ENCODE measurements around the gene POC1A. TPM values are rescaled to one million over a fixed set of nuclear protein-coding genes. Genes with fewer than 3 reads are reported as not detected.

Gene POC1A
- total RNA-seq, 2 experiments from 2014 or later, result 0.22 to 0.39 TPM

GRCh38 chr3:52094571-52095485 is 59.4 kb downstream of the POC1A start:
- ATAC-seq (ENCODE audit: poor library complexity), result no peak

GRCh38 chr3:52093756-52094545 is 60.3 kb downstream of the POC1A start:
- H3K27ac ChIP-seq (ENCODE audit: low read depth in 1 of 2, low read length in 2 of 2), result no peak overlapping the region

More at GRCh38 chr3:52094571-52095485, 59.4 kb downstream of the POC1A start:
- H3K9me3 Mint-ChIP-seq, result no peaks in the 10 kb centered on the region
- no peaks in the 10 kb centered on the region for H3K36me3 Mint-ChIP-seq (ENCODE audit: low read depth)
- no peak for TF ChIP-seq CTCF (IDR thresholded peaks at IDR 0.05)
- Histone ChIP-seq H3K9me3 (ENCODE audit: control insufficient read depth in 1 of 2, insufficient read depth in 1 of 2, low read length in 2 of 2) (no peaks in the 10 kb centered on the region), H3K27ac (ENCODE audit: low read depth in 1 of 2, low read length in 2 of 2) (no peak overlapping the region), H3K4me1 (ENCODE audit: insufficient read depth, low read length) (no peaks in the 10 kb centered on the region), H3K36me3 (ENCODE audit: insufficient read depth, low read length) (no peaks in the 10 kb centered on the region), H3K27me3 (ENCODE audit: control insufficient read depth in 1 of 2, insufficient read depth in 2 of 2, low read length in 2 of 2) (no peaks in the 10 kb centered on the region), H3K4me3 (ENCODE audit: low read length) (no peak overlapping the region)
- no peak for DNase-seq
- no peaks in the 10 kb centered on the region for H3K4me1 Mint-ChIP-seq (ENCODE audit: low read depth)
- no peak overlapping the region for H3K27ac Mint-ChIP-seq
- H3K27me3 Mint-ChIP-seq, result no peaks in the 10 kb centered on the region
- ChIA-PET POLR2A (no interaction called here), CTCF (no interaction called here)
- no peak overlapping the region for H3K4me3 Mint-ChIP-seq
- intact Hi-C loops (cut with DNase I, micrococcal nuclease), result no loop called here

GRCh38 chr3:52092891-52093290 is 61.3 kb downstream of the POC1A start:
- no peak for ATAC-seq (ENCODE audit: poor library complexity)
- no peak overlapping the region for H3K27ac Mint-ChIP-seq

More at GRCh38 chr3:52093756-52094545, 60.3 kb downstream of the POC1A start:
- no peak for TF ChIP-seq CTCF (IDR thresholded peaks at IDR 0.05)
- DNase-seq (no peak), ATAC-seq (ENCODE audit: poor library complexity) (no peak)
- Mint-ChIP-seq H3K4me3 (no peak overlapping the region), H3K27me3 (no peaks in the 10 kb centered on the region), H3K27ac (no peak overlapping the region), H3K9me3 (no peaks in the 10 kb centered on the region), H3K36me3 (ENCODE audit: low read depth) (no peaks in the 10 kb centered on the region), H3K4me1 (ENCODE audit: low read depth) (no peaks in the 10 kb centered on the region)
- H3K4me1 ChIP-seq (ENCODE audit: insufficient read depth, low read length), result no peaks in the 10 kb centered on the region
- H3K36me3 ChIP-seq (ENCODE audit: insufficient read depth, low read length), result no peaks in the 10 kb centered on the region
- no peaks in the 10 kb centered on the region for H3K9me3 ChIP-seq (ENCODE audit: control insufficient read depth in 1 of 2, insufficient read depth in 1 of 2, low read length in 2 of 2)
- CTCF ChIA-PET, result no interaction called here
- H3K4me3 ChIP-seq (ENCODE audit: low read length), result no peak overlapping the region
- no peaks in the 10 kb centered on the region for H3K27me3 ChIP-seq (ENCODE audit: control insufficient read depth in 1 of 2, insufficient read depth in 2 of 2, low read length in 2 of 2)
- POLR2A ChIA-PET, result no interaction called here
- intact Hi-C loops (cut with DNase I, micrococcal nuclease), result no loop called here

More at GRCh38 chr3:52092891-52093290, 61.3 kb downstream of the POC1A start:
- CTCF ChIA-PET, result no interaction called here
- intact Hi-C loops (cut with DNase I, micrococcal nuclease), result no loop called here
- H3K36me3 Mint-ChIP-seq (ENCODE audit: low read depth), result no peaks in the 10 kb centered on the region
- H3K27me3 Mint-ChIP-seq, result no peaks in the 10 kb centered on the region
- no peaks in the 10 kb centered on the region for H3K36me3 ChIP-seq (ENCODE audit: insufficient read depth, low read length)
- no peaks in the 10 kb centered on the region for H3K4me1 ChIP-seq (ENCODE audit: insufficient read depth, low read length)
- H3K9me3 Mint-ChIP-seq, result no peaks in the 10 kb centered on the region
- no peaks in the 10 kb centered on the region for H3K9me3 ChIP-seq (ENCODE audit: control insufficient read depth in 1 of 2, insufficient read depth in 1 of 2, low read length in 2 of 2)
- no peak for DNase-seq
- no peaks in the 10 kb centered on the region for H3K4me1 Mint-ChIP-seq (ENCODE audit: low read depth)
- H3K4me3 Mint-ChIP-seq, result no peak overlapping the region
- H3K4me3 ChIP-seq (ENCODE audit: low read length), result no peak overlapping the region
- H3K27me3 ChIP-seq (ENCODE audit: control insufficient read depth in 1 of 2, insufficient read depth in 2 of 2, low read length in 2 of 2), result no peaks in the 10 kb centered on the region
- POLR2A ChIA-PET, result no interaction called here
- H3K27ac ChIP-seq (ENCODE audit: low read depth in 1 of 2, low read length in 2 of 2), result no peak overlapping the region
- no peak for TF ChIP-seq CTCF (IDR thresholded peaks at IDR 0.05)

Measured in CD4-positive, alpha-beta T cell (primary cell).